Ovary (tissue), 3 donors: Measurements from ENCODE around the gene FASTK.

Experiments
- EP300 ChIP-seq: sonication (generic); formaldehyde crosslinking; IDR thresholded peaks from one replicate; pipeline ENCODE4 v1.6.1; 2017; ENCODE audit warnings: antibody characterized with exemption
- POLR2A ChIP-seq: fragments of 450-650 bp; IDR thresholded peaks from one replicate; pipeline ENCODE4 v1.6.1; 2017; ENCODE audit warnings: antibody characterized with exemption, mild to moderate bottlenecking, moderate library complexity
- TF ChIP-seq, protein P1 (sequence below), 3 donors: fragments of 450-650 bp in 2 of 3; fragments of 200-600 bp in 1 of 3; IDR thresholded peaks; one replicate each; pipeline versions ENCODE4 v1.5.1 to v1.8.0; 2016 to 2022; ENCODE audit warnings: antibody characterized with exemption in 3 of 3, mild to moderate bottlenecking in 1 of 3
- donor health status: DM: no; HTN: no; CAD: no.

DNA sequence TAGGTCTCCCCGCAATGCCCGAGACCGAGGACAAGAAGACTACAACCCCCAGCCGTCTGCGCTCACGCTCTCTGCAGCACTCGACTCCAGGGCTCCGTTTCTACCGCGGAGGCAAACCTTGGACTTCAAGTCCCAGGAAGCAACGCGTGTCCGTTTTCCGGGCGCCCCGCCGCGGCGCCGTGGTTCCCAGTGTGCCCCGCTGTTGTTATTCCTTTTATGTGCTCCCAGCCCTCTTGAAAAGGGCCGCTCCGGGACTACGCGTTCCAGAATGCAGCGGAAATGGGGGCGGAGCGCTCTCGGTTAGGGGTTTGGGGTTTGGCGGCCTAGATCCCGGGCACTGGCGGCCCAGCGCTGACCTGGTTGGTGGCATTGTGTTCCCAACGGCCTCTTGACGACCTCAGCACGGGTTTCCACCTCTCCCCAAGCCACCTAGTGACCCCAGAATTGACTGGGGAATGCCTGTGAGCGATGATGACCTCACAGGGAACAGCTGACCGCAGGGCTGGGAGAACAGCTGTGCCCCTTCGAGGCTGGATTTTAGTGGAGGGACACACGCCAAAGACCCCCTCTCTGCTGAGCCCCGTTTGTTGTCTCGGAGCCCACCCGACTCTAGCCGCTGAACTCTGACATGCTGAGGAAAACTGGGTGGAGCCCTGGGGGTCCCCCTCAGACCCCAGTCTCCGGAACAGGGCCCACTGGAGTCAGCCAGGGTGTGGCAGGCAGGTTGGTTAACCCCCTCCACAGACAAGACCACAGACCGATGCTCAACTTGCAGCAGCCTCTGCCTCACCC is 22.4 kb downstream of the FASTK start:
- TF ChIP-seq POLR2A (peak; percentile 71), EP300 (no peak)
- TF ChIP-seq, protein P1, sequence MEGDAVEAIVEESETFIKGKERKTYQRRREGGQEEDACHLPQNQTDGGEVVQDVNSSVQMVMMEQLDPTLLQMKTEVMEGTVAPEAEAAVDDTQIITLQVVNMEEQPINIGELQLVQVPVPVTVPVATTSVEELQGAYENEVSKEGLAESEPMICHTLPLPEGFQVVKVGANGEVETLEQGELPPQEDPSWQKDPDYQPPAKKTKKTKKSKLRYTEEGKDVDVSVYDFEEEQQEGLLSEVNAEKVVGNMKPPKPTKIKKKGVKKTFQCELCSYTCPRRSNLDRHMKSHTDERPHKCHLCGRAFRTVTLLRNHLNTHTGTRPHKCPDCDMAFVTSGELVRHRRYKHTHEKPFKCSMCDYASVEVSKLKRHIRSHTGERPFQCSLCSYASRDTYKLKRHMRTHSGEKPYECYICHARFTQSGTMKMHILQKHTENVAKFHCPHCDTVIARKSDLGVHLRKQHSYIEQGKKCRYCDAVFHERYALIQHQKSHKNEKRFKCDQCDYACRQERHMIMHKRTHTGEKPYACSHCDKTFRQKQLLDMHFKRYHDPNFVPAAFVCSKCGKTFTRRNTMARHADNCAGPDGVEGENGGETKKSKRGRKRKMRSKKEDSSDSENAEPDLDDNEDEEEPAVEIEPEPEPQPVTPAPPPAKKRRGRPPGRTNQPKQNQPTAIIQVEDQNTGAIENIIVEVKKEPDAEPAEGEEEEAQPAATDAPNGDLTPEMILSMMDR (IDR thresholded peaks at IDR 0.05) = no peak
